Measurements from ENCODE around the gene AHSA1.

DNA sequence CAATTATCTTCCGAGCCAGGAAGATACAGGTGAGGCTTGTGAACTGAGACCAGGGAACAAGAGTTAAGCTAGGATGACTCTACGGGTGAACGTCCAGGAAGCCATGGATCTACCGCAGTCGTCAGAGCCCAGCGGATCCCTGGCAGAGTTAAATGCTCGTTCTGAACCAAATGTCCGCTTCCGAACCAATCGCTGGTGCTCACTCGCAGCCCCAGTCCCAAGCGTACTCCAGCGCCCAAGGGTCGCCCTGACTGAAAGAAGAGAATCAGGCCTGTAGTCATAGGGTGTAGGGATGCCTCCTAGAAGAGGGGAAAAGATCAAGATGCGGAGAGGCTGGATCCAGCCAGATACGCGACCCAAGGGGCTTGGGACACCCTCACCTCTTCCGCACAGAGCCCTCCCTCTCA lies 775 bp upstream of the AHSA1 start:
- TF ChIP-seq EZH2 (IDR thresholded peaks at IDR 0.05; ENCODE audit: low read depth) (no peak), CTCF (conservative IDR thresholded peaks at IDR 0.05) (no peak)
